Dedifferentiated amniotic fluid mesenchymal stem cell (primary cell): ENCODE results near the gene TLNRD1.

ENCODE experiments used
- DNase-seq: peaks from one replicate; pipeline ENCODE4 v3.0.0-alpha.2; 2016; ENCODE audit errors: extremely low spot score

The TLNRD1 gene

GRCh38 chr15:81002009-81002330 is 1.2 kb downstream of the TLNRD1 start:
- DNase-seq: no peak

GRCh38 chr15:81002331-81003096 is 1.8 kb downstream of the TLNRD1 start:
- DNase-seq: no peak

GRCh38 chr15:81003097-81003350 is 2.3 kb downstream of the TLNRD1 start:
- no peak for DNase-seq

- DNase-seq: no peak
These were observed 5.4 kb downstream of the TLNRD1 start for GRCh38 chr15:81006124-81006523.

- no peak for DNase-seq
These were observed 6.8 kb downstream of the TLNRD1 start for GRCh38 chr15:81007428-81008064.

- DNase-seq: no peak
These were observed 7.6 kb downstream of the TLNRD1 start for GRCh38 chr15:81008312-81008711.

GRCh38 chr15:81010086-81010485 is 9.4 kb downstream of the TLNRD1 start:
- no peak for DNase-seq

- no peak for DNase-seq
These were observed 10.9 kb downstream of the TLNRD1 start for GRCh38 chr15:81011593-81011992.

- no peak for DNase-seq
These were observed 11.9 kb downstream of the TLNRD1 start for GRCh38 chr15:81012588-81012987.

GRCh38 chr15:81013396-81013929 is 12.7 kb downstream of the TLNRD1 start:
- no peak for DNase-seq

GRCh38 chr15:81014446-81015093 is 13.8 kb downstream of the TLNRD1 start:
- DNase-seq: no peak

GRCh38 chr15:81015621-81016488 is 15.1 kb downstream of the TLNRD1 start:
- no peak for DNase-seq

- DNase-seq: no peak
These were observed 15.9 kb downstream of the TLNRD1 start for GRCh38 chr15:81016489-81017068.

GRCh38 chr15:81018197-81018596 is 17.5 kb downstream of the TLNRD1 start:
- DNase-seq: no peak

- DNase-seq: no peak
These were observed 20.6 kb downstream of the TLNRD1 start for GRCh38 chr15:81021321-81021720.

GRCh38 chr15:81023483-81024264 is 23.0 kb downstream of the TLNRD1 start:
- peak; percentile 51 for DNase-seq

GRCh38 chr15:81024265-81024872 is 23.6 kb downstream of the TLNRD1 start:
- no peak for DNase-seq

GRCh38 chr15:81024936-81025335 is 24.2 kb downstream of the TLNRD1 start:
- DNase-seq: no peak

GRCh38 chr15:81025721-81026370 is 25.1 kb downstream of the TLNRD1 start:
- DNase-seq: no peak
